ENCODE measurements around the gene PDZRN3.

The PDZRN3 gene

GRCh38 chr3:73451301-73451944, 173.3 kb downstream of the PDZRN3 start (continued):
- TF ChIP-seq, protein P1, sequence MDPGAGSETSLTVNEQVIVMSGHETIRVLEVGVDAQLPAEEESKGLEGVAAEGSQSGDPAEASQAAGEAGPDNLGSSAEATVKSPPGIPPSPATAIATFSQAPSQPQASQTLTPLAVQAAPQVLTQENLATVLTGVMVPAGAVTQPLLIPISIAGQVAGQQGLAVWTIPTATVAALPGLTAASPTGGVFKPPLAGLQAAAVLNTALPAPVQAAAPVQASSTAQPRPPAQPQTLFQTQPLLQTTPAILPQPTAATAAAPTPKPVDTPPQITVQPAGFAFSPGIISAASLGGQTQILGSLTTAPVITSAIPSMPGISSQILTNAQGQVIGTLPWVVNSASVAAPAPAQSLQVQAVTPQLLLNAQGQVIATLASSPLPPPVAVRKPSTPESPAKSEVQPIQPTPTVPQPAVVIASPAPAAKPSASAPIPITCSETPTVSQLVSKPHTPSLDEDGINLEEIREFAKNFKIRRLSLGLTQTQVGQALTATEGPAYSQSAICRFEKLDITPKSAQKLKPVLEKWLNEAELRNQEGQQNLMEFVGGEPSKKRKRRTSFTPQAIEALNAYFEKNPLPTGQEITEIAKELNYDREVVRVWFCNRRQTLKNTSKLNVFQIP (CRISPR knock-in tag; IDR thresholded peaks at IDR 0.05; ENCODE audit: borderline replicate concordance, low read depth), result no peak
- TF ChIP-seq OSR1 (CRISPR knock-in tag; IDR thresholded peaks at IDR 0.05) (no peak), CREB5 (CRISPR knock-in tag; IDR thresholded peaks at IDR 0.05; ENCODE audit: low read depth) (no peak), ZC3H10 (CRISPR knock-in tag; IDR thresholded peaks at IDR 0.05) (no peak), ZFP30 (CRISPR knock-in tag; IDR thresholded peaks at IDR 0.05) (no peak), ISL1 (CRISPR knock-in tag; IDR thresholded peaks at IDR 0.05) (no peak), ZFP3 (CRISPR knock-in tag; IDR thresholded peaks at IDR 0.05) (no peak), ESRRG (CRISPR knock-in tag; IDR thresholded peaks at IDR 0.05) (no peak), TCF4 (CRISPR knock-in tag; IDR thresholded peaks at IDR 0.05; ENCODE audit: borderline replicate concordance) (no peak), ARNTL (CRISPR knock-in tag; IDR thresholded peaks at IDR 0.05; ENCODE audit: borderline replicate concordance, low read depth) (no peak)

GRCh38 chr3:73449774-73450173, 175.0 kb downstream of the PDZRN3 start:
- no peak for ATAC-seq
- TF ChIP-seq ZNF8 (CRISPR knock-in tag; IDR thresholded peaks at IDR 0.05) (no peak), ISL1 (CRISPR knock-in tag; IDR thresholded peaks at IDR 0.05) (no peak)

DNA sequence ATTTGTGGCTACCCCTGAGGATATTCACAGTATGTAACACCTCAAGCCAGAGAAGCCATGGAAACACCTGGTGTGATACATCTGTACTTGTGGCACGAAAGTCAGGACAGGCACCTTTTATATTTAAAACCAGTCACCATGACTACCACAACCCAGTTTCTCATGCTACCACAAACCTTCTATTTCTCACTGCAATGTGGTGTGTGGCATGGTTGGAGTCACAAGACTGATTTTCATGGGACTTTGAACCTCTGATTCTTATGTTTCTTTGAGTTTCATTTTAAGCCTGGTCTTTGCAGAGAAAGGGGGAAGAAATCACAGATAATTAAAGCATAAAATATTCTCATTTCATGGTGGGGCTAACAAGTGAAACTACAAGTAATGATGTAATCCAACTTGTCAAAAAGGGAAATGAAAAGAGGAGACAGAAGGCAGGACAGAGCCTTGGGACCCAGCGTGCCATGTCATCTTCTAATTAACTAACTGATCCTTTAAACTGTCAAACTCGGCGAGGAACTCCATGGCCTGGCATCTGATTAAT, 175.9 kb downstream of the PDZRN3 start:
- TF ChIP-seq ZFP30 (CRISPR knock-in tag; IDR thresholded peaks at IDR 0.05), result no peak
- TF ChIP-seq OSR1 (CRISPR knock-in tag; IDR thresholded peaks at IDR 0.05), result no peak
- TF ChIP-seq BACH2 (CRISPR knock-in tag; IDR thresholded peaks at IDR 0.05; ENCODE audit: borderline replicate concordance), result no peak
- no peak for TF ChIP-seq PATZ1 (CRISPR knock-in tag; IDR thresholded peaks at IDR 0.05; ENCODE audit: borderline replicate concordance)
- ATAC-seq, result no peak

GRCh38 chr3:73448041-73448440, 176.7 kb downstream of the PDZRN3 start:
- TF ChIP-seq ZC3H10 (CRISPR knock-in tag; IDR thresholded peaks at IDR 0.05), result no peak
- TF ChIP-seq CREB5 (CRISPR knock-in tag; IDR thresholded peaks at IDR 0.05; ENCODE audit: low read depth), result no peak
- TF ChIP-seq ZNF70 (CRISPR knock-in tag; IDR thresholded peaks at IDR 0.05), result no peak
- TF ChIP-seq ARNTL (CRISPR knock-in tag; IDR thresholded peaks at IDR 0.05; ENCODE audit: borderline replicate concordance, low read depth), result no peak
- TF ChIP-seq PATZ1 (CRISPR knock-in tag; IDR thresholded peaks at IDR 0.05; ENCODE audit: borderline replicate concordance), result no peak
- TF ChIP-seq BACH2 (CRISPR knock-in tag; IDR thresholded peaks at IDR 0.05; ENCODE audit: borderline replicate concordance), result no peak
- no peak for TF ChIP-seq ISL1 (CRISPR knock-in tag; IDR thresholded peaks at IDR 0.05)
- no peak for TF ChIP-seq ZNF8 (CRISPR knock-in tag; IDR thresholded peaks at IDR 0.05)
- no peak for TF ChIP-seq PPARA (CRISPR knock-in tag; IDR thresholded peaks at IDR 0.05; ENCODE audit: borderline replicate concordance)
- TF ChIP-seq ESRRG (CRISPR knock-in tag; IDR thresholded peaks at IDR 0.05), result no peak
- no peak for TF ChIP-seq TOX (CRISPR knock-in tag; IDR thresholded peaks at IDR 0.05; ENCODE audit: borderline replicate concordance)
- TF ChIP-seq, protein P2, sequence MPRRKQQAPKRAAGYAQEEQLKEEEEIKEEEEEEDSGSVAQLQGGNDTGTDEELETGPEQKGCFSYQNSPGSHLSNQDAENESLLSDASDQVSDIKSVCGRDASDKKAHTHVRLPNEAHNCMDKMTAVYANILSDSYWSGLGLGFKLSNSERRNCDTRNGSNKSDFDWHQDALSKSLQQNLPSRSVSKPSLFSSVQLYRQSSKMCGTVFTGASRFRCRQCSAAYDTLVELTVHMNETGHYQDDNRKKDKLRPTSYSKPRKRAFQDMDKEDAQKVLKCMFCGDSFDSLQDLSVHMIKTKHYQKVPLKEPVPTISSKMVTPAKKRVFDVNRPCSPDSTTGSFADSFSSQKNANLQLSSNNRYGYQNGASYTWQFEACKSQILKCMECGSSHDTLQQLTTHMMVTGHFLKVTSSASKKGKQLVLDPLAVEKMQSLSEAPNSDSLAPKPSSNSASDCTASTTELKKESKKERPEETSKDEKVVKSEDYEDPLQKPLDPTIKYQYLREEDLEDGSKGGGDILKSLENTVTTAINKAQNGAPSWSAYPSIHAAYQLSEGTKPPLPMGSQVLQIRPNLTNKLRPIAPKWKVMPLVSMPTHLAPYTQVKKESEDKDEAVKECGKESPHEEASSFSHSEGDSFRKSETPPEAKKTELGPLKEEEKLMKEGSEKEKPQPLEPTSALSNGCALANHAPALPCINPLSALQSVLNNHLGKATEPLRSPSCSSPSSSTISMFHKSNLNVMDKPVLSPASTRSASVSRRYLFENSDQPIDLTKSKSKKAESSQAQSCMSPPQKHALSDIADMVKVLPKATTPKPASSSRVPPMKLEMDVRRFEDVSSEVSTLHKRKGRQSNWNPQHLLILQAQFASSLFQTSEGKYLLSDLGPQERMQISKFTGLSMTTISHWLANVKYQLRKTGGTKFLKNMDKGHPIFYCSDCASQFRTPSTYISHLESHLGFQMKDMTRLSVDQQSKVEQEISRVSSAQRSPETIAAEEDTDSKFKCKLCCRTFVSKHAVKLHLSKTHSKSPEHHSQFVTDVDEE (CRISPR knock-in tag; IDR thresholded peaks at IDR 0.05), result no peak
- no peak for TF ChIP-seq GLIS3 (CRISPR knock-in tag; IDR thresholded peaks at IDR 0.05)
- no peak for TF ChIP-seq RARB (CRISPR knock-in tag; IDR thresholded peaks at IDR 0.05)
- TF ChIP-seq ZNF565 (CRISPR knock-in tag; conservative IDR thresholded peaks at IDR 0.05; ENCODE audit: low read depth), result no peak
- TF ChIP-seq SNAI2 (CRISPR knock-in tag; IDR thresholded peaks at IDR 0.05), result no peak
- TF ChIP-seq OSR1 (CRISPR knock-in tag; IDR thresholded peaks at IDR 0.05), result no peak
- no peak for TF ChIP-seq TCF4 (CRISPR knock-in tag; IDR thresholded peaks at IDR 0.05; ENCODE audit: borderline replicate concordance)
- ATAC-seq, result no peak
